OCI-LY7 (cell line): ENCODE measurements around the gene GRK3. TPM values are rescaled to one million over a fixed set of nuclear protein-coding genes. Genes with fewer than 3 reads are reported as not detected.

Source experiments
- BruUV-seq: library from RNA; stranded (reverse); fragments of 400-500 nt; replicated peaks from 2 replicates; lab custom pipeline; 2021; lab: Mats Ljungman, UMichigan
- CTCF ChIA-PET: fragments of 300-600 bp; sonication (Branson Sonifier 250); formaldehyde crosslinking; loops from one replicate; lab custom pipeline; 2022; ENCODE audit warnings: antibody characterized with exemption; ENCODE audit not compliant: unreplicated experiment; lab: Charles Lee
- POLR2A ChIA-PET: fragments of 300-600 bp; sonication (Branson Sonifier 250); formaldehyde crosslinking; loops from one replicate; lab custom pipeline; 2022; ENCODE audit warnings: antibody characterized with exemption; lab: Charles Lee
- DNase-seq: peaks from one replicate; pipeline ENCODE4 v3.0.0-alpha.2; 2015; ENCODE audit warnings: low spot score
- H2AFZ ChIP-seq: fragments of 200-600 bp; sonication (generic), shearing (Covaris generic); 2 replicates; pipeline ENCODE4 v1.6.1; 2014; ENCODE audit warnings: mild to moderate bottlenecking, antibody characterized with exemption, low read length, moderate library complexity
- H3K27ac ChIP-seq: fragments of 200-600 bp; sonication (generic); 2 replicates; pipeline ENCODE4 v1.5.1; 2014; ENCODE audit warnings: mixed run types, low read depth, mild to moderate bottlenecking, moderate library complexity, low read length, inconsistent platforms; ENCODE audit not compliant: poor library complexity, severe bottlenecking
- H3K36me3 ChIP-seq: fragments of 200-600 bp; sonication (generic); 2 replicates; pipeline ENCODE4 v1.6.1; 2014; ENCODE audit warnings: mild to moderate bottlenecking, antibody characterized with exemption, low read length, moderate library complexity, mixed read lengths; ENCODE audit not compliant: insufficient read depth
- H3K4me1 ChIP-seq: fragments of 200-600 bp; sonication (generic); 2 replicates; pipeline ENCODE4 v1.5.1; 2014; ENCODE audit warnings: mild to moderate bottlenecking, low read length; ENCODE audit not compliant: insufficient read depth, poor library complexity, severe bottlenecking
- H3K4me2 ChIP-seq: fragments of 200-600 bp; sonication (generic); 2 replicates; pipeline ENCODE4 v1.6.1; 2014; ENCODE audit warnings: mild to moderate bottlenecking, low read length
- H3K4me3 ChIP-seq: fragments of 200-600 bp; sonication (generic); 2 replicates; pipeline ENCODE4 v1.5.1; 2014; ENCODE audit warnings: mild to moderate bottlenecking, low read depth, low read length; ENCODE audit not compliant: poor library complexity, severe bottlenecking
- H3K79me2 ChIP-seq: fragments of 200-600 bp; sonication (generic); 2 replicates; pipeline ENCODE4 v1.6.1; 2016; ENCODE audit warnings: low read depth, mild to moderate bottlenecking, low read length, moderate library complexity, mixed read lengths; ENCODE audit not compliant: insufficient read depth
- H3K9me2 ChIP-seq: fragments of 200-600 bp; sonication (generic); 2 replicates; pipeline ENCODE4 v1.6.1; 2016; ENCODE audit warnings: mild to moderate bottlenecking, low read length, mixed read lengths; ENCODE audit not compliant: insufficient read depth
- H3K9me3 ChIP-seq: fragments of 200-600 bp; sonication (generic); 2 replicates; pipeline ENCODE4 v1.6.1; 2014; ENCODE audit warnings: mild to moderate bottlenecking, mixed run types, low read length, mixed read lengths
- H4K20me1 ChIP-seq: fragments of 200-600 bp; sonication (generic); 2 replicates; pipeline ENCODE4 v1.6.1; 2014; ENCODE audit warnings: mild to moderate bottlenecking, antibody characterized with exemption, low read length, moderate library complexity, mixed read lengths; ENCODE audit not compliant: insufficient read depth
- EZH2phosphoT487 ChIP-seq: fragments of 200-600 bp; sonication (generic); IDR thresholded peaks from 2 replicates; pipeline ENCODE4 v1.6.1; 2018; ENCODE audit warnings: low read depth, borderline replicate concordance, mild to moderate bottlenecking, mixed run types, antibody characterized with exemption, low read length, moderate library complexity, mixed read lengths
- intact Hi-C: fragments of 100-400 bp; cut with micrococcal nuclease; formaldehyde crosslinking; loops from one replicate; pipeline ENCODE4 v1.10.0; 2022; ENCODE audit not compliant: unreplicated experiment
- total RNA-seq, 2 experiments: library from RNA; depleted of rRNA in 1 of 2; stranded (reverse); fragments of >200 nt in 1 of 2; shearing (Covaris generic) in 1 of 2; gene quantifications; 2 replicates each; pipeline ENCODE4 v1.2.3, GENCODE V29; 2014 to 2022
- TF ChIP-seq, protein P1 (sequence below): fragments of 200-600 bp; sonication (generic); conservative IDR thresholded peaks from 2 replicates; pipeline ENCODE4 v1.5.1; 2014; ENCODE audit warnings: mild to moderate bottlenecking, antibody characterized with exemption, low read length, moderate library complexity, mixed read lengths

Gene GRK3
- total RNA-seq, 2 experiments from 2014 or later = 14.2 to 39.3 TPM

DNA sequence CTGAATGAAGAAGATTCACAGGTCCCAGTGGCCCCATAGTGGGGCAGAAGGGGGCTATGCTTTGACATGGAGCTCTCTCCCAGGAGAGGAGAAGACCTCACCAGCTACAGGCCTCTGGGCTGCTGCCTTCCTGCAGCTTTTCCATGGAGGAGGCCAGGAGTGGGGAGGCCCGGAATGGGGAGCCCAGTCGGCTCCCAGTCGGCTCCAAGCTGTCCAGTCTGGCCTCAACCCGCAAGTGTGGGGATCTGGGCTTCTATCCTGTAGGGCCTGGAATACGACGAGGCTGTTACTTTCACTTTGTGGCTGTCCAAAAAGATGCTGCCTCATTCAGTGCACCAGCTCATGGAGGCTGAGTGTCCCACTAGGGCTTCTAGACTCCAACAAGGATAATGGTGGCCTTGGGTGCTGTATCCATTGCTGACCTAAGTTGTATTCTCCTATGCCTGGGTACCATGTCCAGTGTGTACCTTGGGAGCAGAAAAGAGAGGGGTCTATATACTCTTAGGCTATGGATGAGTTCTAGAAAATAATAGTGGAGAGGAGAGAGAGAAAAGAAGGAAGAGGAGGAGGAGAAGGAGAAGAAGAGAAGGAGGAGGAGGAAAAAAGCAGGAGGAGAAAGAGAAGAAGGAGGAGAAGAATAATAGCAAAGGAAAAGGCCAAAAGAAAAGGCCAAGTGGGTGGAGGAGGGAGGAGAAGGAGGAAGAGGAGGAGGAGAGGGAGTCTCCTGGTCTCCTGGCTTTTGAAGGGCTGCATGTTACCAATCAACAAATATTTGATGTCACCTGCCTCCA, 178.6 kb downstream of the GRK3 start:
- H3K79me2 ChIP-seq = no peaks in the 10 kb centered on the region
- H3K9me3 ChIP-seq = no peaks in the 10 kb centered on the region
- H4K20me1 ChIP-seq = no peaks in the 10 kb centered on the region
- intact Hi-C loops = no loop called here
- H2AFZ ChIP-seq = no peak overlapping the region
- DNase-seq = no peak
- no peak for TF ChIP-seq EZH2phosphoT487
- TF ChIP-seq, protein P1, sequence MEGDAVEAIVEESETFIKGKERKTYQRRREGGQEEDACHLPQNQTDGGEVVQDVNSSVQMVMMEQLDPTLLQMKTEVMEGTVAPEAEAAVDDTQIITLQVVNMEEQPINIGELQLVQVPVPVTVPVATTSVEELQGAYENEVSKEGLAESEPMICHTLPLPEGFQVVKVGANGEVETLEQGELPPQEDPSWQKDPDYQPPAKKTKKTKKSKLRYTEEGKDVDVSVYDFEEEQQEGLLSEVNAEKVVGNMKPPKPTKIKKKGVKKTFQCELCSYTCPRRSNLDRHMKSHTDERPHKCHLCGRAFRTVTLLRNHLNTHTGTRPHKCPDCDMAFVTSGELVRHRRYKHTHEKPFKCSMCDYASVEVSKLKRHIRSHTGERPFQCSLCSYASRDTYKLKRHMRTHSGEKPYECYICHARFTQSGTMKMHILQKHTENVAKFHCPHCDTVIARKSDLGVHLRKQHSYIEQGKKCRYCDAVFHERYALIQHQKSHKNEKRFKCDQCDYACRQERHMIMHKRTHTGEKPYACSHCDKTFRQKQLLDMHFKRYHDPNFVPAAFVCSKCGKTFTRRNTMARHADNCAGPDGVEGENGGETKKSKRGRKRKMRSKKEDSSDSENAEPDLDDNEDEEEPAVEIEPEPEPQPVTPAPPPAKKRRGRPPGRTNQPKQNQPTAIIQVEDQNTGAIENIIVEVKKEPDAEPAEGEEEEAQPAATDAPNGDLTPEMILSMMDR = no peak
- ChIA-PET POLR2A (no interaction called here), CTCF (no interaction called here)
- BruUV-seq = no TSS peak
- no peak overlapping the region for H3K4me2 ChIP-seq
- no peaks in the 10 kb centered on the region for H3K4me1 ChIP-seq
- no peak overlapping the region for H3K4me3 ChIP-seq
- H3K36me3 ChIP-seq = no peaks in the 10 kb centered on the region
- no peak overlapping the region for H3K27ac ChIP-seq
- H3K9me2 ChIP-seq = no peaks in the 10 kb centered on the region

DNA sequence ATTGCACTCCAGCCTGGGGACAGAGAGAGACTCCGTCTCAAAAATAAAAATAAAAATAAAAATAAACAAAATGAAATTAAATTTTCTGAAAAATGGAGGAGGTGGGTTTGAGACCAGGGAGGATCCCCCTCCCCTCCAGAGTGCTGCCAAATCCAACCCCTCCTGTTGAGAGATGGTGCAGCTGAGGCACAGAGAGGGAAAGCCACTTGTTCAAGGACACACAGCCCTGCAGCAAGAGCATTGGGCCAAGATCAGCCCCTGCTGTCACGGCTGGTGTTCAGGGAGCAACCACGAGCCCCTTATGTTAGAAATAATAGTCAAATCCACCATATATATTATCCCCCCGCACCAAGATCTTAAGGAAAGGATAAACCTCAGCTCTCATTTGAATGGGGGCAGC, 180.2 kb downstream of the GRK3 start:
- H3K27ac ChIP-seq = no peak overlapping the region
- H3K4me1 ChIP-seq = no peaks in the 10 kb centered on the region
- ChIA-PET POLR2A (interaction anchor here (0.7 kb wide), 1 partner anchor 581 kb away, joined by 3 read pairs; no protein-coding TSS in a partner anchor), CTCF (no interaction called here)
- no peak overlapping the region for H3K4me2 ChIP-seq
- DNase-seq = no peak
- no peak overlapping the region for H2AFZ ChIP-seq
- no peaks in the 10 kb centered on the region for H4K20me1 ChIP-seq
- no peaks in the 10 kb centered on the region for H3K9me3 ChIP-seq
- no peak for TF ChIP-seq EZH2phosphoT487
- TF ChIP-seq, protein P1 = no peak
- H3K9me2 ChIP-seq = no peaks in the 10 kb centered on the region
- no TSS peak for BruUV-seq
- intact Hi-C loops = no loop called here
- no peak overlapping the region for H3K4me3 ChIP-seq
- H3K79me2 ChIP-seq = no peaks in the 10 kb centered on the region
- no peaks in the 10 kb centered on the region for H3K36me3 ChIP-seq

DNA sequence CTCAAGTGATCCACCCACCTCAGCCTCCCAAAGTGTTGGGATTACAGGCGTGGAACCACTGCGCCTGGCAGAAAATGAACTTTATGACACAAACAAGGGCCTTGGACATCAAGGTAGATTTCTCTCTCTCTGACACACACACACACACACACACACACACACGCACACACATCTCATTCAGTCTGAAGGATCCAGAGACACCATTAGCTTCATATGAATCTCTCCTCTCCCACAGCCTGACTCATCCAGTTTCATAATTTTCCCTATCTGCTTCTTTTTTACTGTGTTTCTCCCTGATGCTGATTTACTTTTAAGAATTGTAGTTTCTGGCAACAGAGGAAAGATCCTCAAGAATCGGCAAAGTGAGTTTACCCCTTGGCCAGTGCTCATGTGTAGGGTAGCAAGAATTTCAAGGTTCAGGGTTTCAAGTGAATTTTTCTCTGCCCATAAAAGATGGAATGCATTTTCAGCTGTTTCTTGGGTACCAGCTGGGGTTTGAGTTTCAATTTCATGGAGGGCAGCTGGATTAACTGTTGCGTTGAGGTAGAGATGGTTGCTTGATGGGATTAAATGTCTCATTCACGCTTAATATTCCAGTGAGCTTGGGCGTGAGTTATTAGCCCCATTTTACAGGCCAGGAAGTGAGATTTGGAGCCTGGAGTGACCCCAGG, 181.0 kb downstream of the GRK3 start:
- BruUV-seq = no TSS peak
- CTCF ChIA-PET = no interaction called here

More for the DNA sequence above, 181.0 kb downstream of the GRK3 start:
- no peaks in the 10 kb centered on the region for H3K79me2 ChIP-seq
- no peak for TF ChIP-seq EZH2phosphoT487
- TF ChIP-seq, protein P1 = no peak
- intact Hi-C loops = no loop called here
- no peaks in the 10 kb centered on the region for H3K36me3 ChIP-seq
- H3K9me2 ChIP-seq = no peaks in the 10 kb centered on the region
- no peak overlapping the region for H3K4me3 ChIP-seq
- H3K27ac ChIP-seq = no peak overlapping the region
- POLR2A ChIA-PET = interaction anchor here (0.7 kb wide), 1 partner anchor 580 kb away, joined by 3 read pairs; no protein-coding TSS in a partner anchor
- H3K4me2 ChIP-seq = no peak overlapping the region
- no peaks in the 10 kb centered on the region for H4K20me1 ChIP-seq
- no peaks in the 10 kb centered on the region for H3K4me1 ChIP-seq
- H3K9me3 ChIP-seq = no peaks in the 10 kb centered on the region
- H2AFZ ChIP-seq = no peak overlapping the region
- no peak for DNase-seq
